Measurements from ENCODE around the gene ELP6.
"Not testable (repeated sequence)": the region's sequence is repeated elsewhere in the genome, so short reads cannot be mapped to it uniquely, and the experiment has no call there.

The ELP6 gene

GRCh38 chr3:47512416-47513124 lies 942 bp downstream of the ELP6 start:
- DNase-seq (ENCODE audit: low read depth) = no peak

GRCh38 chr3:47505267-47505666 lies 8.2 kb downstream of the ELP6 start:
- not testable (repeated sequence) for DNase-seq (ENCODE audit: low read depth)

- DNase-seq (ENCODE audit: low read depth) = no peak
Measured at GRCh38 chr3:47504113-47504512, 9.4 kb downstream of the ELP6 start.

GRCh38 chr3:47503033-47503432 lies 10.5 kb downstream of the ELP6 start:
- DNase-seq (ENCODE audit: low read depth) = no peak

- no peak for DNase-seq (ENCODE audit: low read depth)
Measured at GRCh38 chr3:47496892-47497291, 16.6 kb downstream of the ELP6 start.

GRCh38 chr3:47495886-47496285 lies 17.6 kb downstream of the ELP6 start:
- DNase-seq (ENCODE audit: low read depth) = no peak

- DNase-seq (ENCODE audit: low read depth) = no peak
Measured at GRCh38 chr3:47495111-47495510, 18.4 kb downstream of the ELP6 start.

GRCh38 chr3:47491777-47492176 lies 21.7 kb downstream of the ELP6 start:
- no peak for DNase-seq (ENCODE audit: low read depth)

GRCh38 chr3:47491186-47491585 lies 22.3 kb downstream of the ELP6 start:
- DNase-seq (ENCODE audit: low read depth) = no peak

GRCh38 chr3:47487265-47487664 lies 26.2 kb downstream of the ELP6 start:
- no peak for DNase-seq (ENCODE audit: low read depth)

- no peak for DNase-seq (ENCODE audit: low read depth)
Measured at GRCh38 chr3:47485812-47486211, 27.7 kb downstream of the ELP6 start.

GRCh38 chr3:47482366-47482765 lies 31.1 kb downstream of the ELP6 start:
- no peak for DNase-seq (ENCODE audit: low read depth)

GRCh38 chr3:47481763-47482162 lies 31.7 kb downstream of the ELP6 start:
- DNase-seq (ENCODE audit: low read depth) = not testable (repeated sequence)

GRCh38 chr3:47480267-47480666 lies 33.2 kb downstream of the ELP6 start:
- DNase-seq (ENCODE audit: low read depth) = not testable (repeated sequence)

GRCh38 chr3:47479826-47480160 lies 33.7 kb downstream of the ELP6 start:
- no peak for DNase-seq (ENCODE audit: low read depth)

GRCh38 chr3:47478022-47478421 lies 35.5 kb downstream of the ELP6 start:
- DNase-seq (ENCODE audit: low read depth) = no peak

GRCh38 chr3:47476644-47477199 lies 36.8 kb downstream of the ELP6 start:
- DNase-seq (ENCODE audit: low read depth) = no peak

GRCh38 chr3:47476330-47476626 lies 37.2 kb downstream of the ELP6 start:
- no peak for DNase-seq (ENCODE audit: low read depth)

GRCh38 chr3:47475570-47476329 lies 37.8 kb downstream of the ELP6 start, which contains the start of gene SCAP:
Gene SCAP (minus strand): TSS chr3:47475941. CDS start chr3:47442993, 32,948 bp downstream.
- peak; percentile 87 for DNase-seq (ENCODE audit: low read depth)

GRCh38 chr3:47475029-47475569 lies 38.4 kb downstream of the ELP6 start:
- peak; percentile 23 for DNase-seq (ENCODE audit: low read depth)

- DNase-seq (ENCODE audit: low read depth) = no peak
Measured at GRCh38 chr3:47473391-47473790, 40.1 kb downstream of the ELP6 start.

GRCh38 chr3:47469616-47470015 lies 43.9 kb downstream of the ELP6 start:
- peak; percentile 90 for DNase-seq (ENCODE audit: low read depth)

GRCh38 chr3:47468315-47468714 lies 45.2 kb downstream of the ELP6 start:
- DNase-seq (ENCODE audit: low read depth) = not testable (repeated sequence)
